Fibroblast of skin of left quadriceps (primary cell): ENCODE results near the gene RPA3.
"Not testable (repeated sequence)": the region's sequence is repeated elsewhere in the genome, so short reads cannot be mapped to it uniquely, and the experiment has no call there.

Source experiments
- DNase-seq, 2 experiments: peaks; one replicate each; pipeline ENCODE4 v3.0.0-alpha.2; 2013; ENCODE audit warnings: low read depth in 2 of 2

The RPA3 gene

DNA sequence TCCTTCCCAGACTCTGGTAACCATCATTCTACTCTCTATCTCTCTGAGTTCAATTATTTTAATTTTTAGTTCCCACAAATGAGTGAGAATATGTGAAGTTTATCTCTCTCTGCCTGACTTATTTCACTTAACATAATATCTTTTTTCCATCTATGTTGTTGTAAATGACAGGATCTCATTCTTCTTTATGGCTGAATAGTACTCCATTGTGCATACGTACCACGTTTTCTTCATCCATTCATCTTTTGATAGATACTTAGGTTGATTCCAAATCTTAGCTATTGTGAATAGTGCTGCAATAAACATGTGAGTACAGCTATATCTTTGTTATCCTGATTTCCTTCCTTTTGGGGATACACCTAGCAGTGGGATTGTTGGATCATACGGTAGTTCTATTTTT is 23.9 kb downstream of the RPA3 start:
- DNase-seq = no peak

DNA sequence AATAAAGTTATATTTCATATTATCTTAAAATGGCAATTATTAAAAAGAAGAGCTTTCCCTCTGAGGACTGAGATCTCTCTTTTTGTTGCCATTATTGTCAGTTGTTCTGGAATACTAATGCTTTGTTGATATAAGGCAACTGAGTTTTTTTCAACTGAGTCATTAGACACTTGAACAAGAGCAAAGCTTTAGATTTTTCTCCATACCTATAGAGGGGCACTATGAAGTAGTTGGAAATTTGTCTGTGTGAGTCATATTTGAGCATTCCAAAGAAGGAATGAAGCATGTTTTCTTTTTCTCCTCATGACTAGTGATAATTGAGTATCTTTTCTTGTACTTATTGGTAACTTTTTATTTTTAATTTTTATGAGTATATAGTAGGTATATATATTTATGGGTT is 24.5 kb downstream of the RPA3 start:
- peak; percentile 76 to 80 for DNase-seq

DNA sequence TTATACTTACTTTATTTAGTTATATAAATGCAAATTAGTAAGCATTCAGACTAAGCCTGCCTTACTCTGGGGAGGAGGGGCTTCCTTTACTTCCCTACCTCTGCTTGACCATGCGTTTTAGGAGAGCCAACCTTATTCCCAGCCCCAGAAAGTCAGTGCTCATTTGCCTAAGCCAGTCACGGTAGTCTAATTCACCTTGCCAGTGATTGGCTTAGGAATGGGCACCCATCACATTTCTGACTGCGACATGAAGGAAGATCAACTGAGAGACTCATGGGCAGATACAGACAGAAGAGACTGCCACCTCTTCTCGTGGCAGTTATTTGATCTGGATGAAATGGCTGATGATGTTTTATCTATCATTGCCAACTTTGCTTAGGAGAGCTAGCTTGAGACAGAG is 29.5 kb downstream of the RPA3 start:
- DNase-seq = no peak

DNA sequence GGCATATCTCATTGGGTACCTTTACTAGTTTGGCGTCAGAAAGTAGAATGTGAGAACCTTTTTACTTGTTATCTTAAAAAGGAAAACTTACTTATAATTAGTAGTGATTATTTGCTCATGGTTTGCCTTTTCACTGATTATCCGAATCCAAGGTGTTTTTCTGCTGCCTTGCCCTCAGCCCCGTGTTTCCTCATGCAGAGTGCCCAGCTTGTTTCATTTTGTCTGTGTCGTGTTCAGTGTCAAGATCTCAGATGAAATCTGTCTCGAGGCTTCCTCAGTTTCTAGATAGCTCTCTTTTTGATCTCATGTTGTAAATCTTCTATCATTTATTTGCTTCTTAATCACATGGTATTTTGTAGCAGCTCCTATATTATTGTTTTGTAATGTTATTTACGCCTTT is 30.1 kb downstream of the RPA3 start:
- no peak for DNase-seq

DNA sequence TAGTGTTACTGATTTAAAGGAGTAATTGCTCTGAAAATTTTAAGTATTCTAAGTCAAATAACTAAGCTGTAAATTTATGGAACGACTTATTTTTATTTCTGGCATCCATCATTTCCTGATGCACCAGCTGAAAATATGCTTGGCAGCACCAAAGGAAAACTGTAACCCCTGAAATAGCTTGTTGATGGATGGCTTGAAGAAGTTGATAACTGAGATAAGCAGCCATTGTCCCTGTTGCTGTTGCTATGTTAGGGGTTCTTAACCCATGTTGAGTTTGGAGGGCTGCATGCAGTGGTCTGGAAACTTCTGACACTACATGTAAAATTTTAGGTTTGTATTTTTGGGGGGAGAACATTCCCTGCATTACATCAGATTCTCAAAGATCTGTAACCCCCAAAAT is 30.6 kb downstream of the RPA3 start:
- no peak for DNase-seq

DNA sequence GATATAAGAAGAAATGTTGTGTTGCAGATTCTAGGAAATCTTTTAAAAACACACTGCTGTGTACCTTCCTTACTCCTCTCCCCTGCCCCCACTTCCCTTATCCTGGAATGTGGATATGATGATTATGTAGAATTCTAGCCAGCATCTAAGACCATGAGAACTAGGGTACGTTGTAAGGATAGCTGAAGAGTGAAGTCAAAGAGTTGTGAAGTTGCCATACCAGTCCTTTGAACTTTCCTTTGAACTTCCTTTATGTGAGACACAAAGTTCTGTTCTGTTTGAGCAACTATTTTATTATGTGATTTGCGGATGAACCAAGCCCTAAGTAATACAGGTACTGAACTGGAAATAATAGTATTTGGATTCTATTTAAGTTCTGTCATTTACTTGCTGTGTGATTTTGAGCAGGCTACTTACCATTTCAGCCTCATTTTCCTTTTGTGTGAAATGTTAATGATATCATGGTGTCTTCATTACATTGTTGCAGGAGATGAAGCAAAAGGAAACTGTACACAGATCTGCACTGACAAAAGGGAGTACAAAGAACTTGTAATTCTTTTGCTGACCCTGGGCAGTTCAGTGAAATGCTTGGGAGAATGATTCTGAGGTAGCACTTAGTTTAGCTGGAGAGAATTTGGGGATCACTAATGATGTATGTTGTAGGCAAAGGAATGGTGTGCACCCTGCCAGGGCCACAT is 31.4 kb downstream of the RPA3 start:
- DNase-seq = no peak

DNA sequence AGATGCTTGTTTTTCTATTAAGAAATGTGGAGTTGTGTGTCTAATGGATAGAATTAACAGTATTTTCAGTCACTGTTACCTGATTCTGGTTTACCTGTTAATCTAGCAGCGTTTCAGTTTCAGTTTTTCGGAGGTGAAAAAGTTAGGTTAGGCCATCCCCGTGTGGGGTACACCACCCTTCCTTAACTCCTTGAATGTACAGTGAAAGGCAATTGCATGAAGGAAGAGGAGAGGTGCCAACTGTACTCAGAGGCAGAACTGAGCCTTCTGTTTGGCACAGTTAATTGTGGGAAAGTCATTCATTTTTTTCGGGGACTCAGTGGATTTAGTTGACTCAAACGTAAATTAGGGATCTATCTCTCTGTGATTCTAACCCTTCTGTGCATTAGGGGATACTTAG is 35.5 kb downstream of the RPA3 start:
- DNase-seq = no peak

DNA sequence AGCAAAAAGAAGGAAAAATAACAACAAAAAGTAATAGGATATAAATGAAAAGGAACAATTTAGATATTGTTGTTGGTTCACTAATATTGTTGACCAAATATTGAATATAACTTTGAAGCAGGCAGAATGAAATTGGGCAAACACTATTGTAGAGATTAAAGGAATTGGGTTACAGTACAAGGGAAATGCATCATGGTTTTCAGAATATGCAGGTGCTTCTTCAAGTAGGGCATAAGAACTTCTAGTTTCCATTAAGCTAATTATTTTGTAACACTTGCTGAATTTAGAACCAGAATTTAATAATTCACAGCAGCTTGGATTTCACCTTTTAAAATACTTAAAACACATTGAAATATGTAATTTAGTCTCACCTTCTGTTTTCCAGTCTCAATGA is 36.5 kb downstream of the RPA3 start:
- DNase-seq = no peak

DNA sequence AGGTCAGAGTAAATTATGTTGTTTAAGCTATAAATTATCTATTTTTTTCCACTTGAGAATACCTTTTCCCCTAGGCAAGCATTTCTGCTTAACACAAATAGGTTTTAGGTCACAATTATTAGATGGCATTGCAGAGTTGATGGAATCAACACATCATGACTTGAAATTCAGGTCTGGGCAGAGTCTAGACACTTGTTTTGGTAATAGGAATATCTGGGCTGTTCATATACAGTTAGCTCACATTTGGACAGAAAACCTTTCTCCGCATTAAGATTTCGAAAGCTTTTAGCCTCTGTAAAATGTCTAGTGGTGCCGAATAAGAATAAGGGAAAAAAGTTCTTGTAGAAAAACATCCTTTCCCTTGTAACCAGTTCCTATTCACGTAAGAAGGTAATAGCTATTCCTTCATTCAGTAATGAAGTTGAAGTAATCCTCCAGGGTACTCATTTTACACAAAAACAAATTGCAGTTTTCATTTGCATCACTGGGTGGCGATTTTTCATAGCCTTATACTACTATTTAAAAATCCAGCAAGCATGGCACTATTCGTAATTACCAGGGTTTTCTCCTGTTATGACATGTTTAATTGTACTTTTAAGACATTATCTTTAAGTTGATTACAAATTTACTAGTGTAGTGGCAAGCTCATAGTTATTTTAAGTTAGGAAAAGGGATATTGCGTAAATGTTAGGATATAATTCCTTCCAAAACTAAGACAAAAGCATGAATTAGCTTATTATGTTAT is 37.0 kb downstream of the RPA3 start:
- peak; percentile 29 to 49 for DNase-seq

DNA sequence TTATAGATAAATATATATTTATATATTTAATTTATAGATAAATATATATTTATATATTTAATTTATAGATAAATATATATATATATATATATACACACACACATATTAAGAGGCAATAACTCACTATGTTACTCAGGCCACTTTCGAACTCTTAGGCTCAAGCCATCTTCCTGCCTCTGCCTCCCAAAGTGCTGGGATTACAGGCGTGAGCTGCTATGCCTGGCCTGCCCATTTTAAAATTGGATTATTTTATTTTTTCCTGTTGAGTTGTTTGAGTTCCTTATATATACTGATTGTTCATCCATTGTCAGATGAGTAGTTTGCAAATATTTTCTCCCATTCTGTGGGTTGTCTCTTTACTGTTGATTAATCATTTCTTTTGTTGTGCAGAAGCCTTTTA is 38.8 kb downstream of the RPA3 start:
- DNase-seq = not testable (repeated sequence)

DNA sequence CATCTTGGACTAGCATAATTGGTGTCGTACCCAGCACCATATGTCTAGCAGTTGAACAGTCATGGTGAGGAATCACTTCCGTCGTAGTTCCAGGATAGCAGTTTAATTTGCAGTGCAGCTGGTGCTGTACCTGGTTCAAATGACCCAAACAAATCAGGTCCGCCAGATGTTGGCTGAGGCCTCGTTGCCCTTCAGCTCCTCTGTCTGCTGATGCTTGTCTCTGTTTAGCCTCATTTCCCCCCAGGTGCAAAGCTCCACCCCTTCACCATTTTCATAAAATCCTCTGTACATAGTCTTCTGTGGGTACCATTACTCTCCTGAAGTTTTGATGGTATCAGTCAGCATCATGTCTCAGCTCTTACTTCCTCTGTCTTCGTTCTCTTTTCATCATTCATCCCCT is 42.7 kb downstream of the RPA3 start:
- no peak for DNase-seq

DNA sequence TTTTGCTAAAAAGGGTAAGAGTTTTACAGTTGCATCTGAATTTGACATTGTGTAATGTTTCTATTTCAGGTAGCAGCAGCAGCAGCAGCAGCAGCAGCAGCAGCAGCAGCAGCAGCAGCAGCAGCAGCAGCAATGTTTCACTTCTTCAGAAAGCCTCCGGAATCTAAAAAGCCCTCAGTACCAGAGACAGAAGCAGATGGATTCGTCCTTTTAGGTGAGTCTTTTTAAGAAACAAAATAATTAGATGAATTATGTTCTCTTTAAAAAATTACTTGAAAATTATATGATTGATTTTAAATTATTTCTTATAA is 45.2 kb downstream of the RPA3 start:
- DNase-seq = no peak

DNA sequence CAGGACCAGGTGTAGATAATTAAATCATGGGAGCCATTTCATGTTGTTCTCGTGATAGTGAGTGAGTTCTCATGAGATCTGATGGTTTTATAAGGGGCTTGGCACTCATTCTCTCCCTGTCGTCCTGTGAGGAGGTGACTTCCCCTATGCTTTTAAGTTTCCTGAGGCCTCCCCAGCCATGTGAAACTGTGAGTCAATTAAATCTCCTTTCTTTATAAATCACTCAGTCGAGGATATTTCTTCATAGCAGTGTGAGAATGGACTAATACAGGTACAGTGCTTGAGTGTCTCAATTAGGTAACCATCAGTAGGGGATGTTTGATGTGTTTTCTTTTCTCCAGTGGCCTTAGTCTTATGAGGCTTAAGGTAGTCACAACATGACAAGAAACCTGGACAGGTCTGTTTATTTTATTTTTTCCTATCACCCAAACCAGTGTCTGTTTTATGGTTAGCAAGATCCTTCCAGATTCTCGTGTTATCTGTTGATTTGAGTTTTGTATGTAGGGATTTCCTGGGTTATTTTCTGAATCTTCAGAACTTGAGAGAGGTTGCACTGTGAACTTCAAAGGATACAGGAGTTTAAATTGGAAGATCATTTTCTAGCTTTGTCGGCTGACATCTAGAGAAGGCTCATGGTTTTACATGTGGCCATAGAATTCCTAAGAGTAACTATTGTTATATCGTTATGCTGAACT is 45.7 kb downstream of the RPA3 start:
- no peak for DNase-seq

DNA sequence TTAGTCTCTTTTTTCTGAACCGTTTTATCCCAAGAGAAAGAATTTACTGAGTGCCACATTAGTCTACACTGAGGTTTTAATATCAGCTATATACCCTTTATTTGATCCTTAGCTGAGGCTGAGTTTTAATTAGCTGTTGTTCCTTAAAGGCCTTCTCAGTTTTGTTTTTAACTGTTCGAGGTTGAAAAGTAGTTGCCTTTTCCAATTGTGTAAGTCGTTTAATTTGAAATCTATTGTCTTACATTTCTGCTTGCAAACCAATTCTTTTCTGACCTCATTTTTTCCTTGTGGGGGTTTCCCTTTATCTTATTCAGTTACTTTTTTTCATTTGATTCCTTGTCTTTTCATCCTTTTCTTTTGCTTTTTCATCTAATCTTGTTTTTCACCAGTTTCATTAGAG is 47.0 kb downstream of the RPA3 start:
- DNase-seq = no peak

DNA sequence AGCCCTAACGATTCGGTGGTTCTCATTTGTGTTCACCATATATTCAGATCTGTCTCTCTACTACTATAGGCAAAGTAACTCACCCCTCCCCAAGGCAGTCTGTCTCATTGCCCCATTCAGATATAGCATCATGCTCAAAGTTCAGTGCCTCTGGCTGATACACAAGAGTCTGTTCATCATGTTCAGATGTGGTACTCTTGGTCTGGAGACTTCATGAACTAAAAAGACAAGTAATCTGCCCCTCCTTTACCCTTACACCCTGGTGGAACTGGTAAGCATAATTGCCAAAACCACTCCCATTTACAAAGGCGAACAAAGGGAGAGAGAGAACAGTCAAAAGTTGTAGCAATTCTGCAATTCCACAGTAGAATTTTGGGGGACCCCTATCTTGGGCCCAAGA is 47.9 kb downstream of the RPA3 start:
- DNase-seq = no peak

DNA sequence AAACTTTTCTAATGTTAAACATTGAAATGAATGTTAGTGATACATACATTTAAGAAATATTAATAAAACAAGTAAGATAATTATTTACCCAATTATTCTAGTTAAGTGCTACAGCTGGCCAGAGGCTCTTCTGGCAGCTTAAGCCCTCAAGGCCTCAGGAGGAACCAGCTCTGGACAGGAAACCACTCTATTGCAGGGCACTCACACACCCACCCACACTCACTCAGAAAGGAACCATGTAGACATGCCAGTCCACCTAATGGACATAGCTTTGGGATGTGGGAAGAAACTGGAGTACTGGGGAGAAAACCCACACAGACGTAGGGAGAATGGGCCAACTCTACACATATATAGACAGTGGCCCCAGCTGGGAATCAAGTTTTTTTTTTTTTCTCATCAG is 49.7 kb downstream of the RPA3 start:
- no peak for DNase-seq

DNA sequence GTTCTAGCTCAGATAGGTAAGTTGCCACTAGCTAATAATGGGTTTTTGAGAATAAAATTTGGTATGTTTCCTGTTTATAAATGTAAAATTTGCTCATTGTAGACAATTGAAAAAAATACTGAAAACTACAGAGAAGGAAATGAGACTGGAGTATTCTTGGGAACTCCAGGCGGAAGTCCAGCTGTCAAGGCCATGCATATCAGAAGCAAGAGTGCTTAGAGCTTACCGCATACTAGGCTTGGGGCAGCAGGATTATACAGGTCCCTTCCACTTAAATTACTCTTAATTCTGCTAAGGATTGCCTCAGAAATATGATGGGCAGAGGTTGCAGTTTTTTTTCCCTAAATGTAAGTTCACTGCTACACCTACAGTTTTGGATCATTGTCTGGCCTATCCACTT is 51.2 kb downstream of the RPA3 start:
- no peak for DNase-seq

DNA sequence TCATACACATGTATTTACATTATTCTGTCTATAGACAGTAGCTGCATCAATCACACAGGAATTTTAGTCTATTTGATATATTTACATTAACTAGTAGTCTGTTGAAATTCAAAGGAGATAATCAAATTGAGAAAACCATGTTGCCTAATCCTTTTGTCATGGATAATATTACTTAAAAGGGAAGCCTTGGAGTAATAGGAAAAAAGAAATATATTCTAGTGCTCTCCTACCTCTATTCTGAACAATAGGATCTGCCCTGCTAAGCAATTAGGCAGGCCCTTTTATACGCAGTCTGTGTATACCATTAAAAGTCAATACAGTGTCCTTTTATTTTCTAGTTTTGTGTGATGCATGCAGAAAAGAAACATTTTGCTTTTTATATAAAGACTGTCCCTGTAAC is 53.4 kb downstream of the RPA3 start:
- DNase-seq = no peak

DNA sequence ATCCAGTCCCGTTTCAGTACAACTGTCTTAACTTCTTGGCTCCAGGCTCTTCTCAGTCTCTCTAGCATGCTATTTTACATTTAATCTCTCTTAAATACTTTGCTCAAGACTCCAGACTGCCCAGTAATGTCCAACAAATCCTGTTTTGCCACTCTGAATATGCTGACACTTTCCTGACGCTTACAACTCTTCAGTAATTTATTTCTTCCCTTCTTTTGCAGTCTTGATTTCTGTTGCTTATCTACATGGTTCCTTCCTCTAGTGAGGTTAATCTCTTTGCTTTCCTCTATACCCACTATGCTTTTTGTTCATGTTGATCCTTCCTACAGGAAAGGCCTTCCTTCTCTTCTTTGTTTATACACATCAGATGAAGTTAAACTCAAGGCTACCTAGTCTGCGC is 54.1 kb downstream of the RPA3 start:
- no peak for DNase-seq

DNA sequence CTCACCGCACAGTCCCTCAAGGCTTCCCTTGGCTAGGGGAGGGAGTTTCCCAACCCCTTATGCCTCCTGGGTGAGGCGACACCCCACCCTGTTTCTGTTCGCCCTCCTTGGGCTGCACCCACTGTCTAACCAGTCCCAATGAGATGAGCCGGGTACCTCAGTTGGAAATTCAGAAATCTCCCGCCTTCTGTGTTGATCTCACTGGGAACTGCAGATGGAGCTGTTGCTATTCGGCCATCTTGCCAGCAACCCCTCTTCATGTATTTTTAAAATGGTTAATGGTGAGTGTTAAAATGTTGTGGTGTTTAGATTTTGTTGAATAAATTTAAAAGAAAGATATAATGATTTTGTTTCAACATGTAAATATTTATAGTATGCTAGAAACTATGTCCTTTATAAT is 55.9 kb downstream of the RPA3 start:
- no peak for DNase-seq

DNA sequence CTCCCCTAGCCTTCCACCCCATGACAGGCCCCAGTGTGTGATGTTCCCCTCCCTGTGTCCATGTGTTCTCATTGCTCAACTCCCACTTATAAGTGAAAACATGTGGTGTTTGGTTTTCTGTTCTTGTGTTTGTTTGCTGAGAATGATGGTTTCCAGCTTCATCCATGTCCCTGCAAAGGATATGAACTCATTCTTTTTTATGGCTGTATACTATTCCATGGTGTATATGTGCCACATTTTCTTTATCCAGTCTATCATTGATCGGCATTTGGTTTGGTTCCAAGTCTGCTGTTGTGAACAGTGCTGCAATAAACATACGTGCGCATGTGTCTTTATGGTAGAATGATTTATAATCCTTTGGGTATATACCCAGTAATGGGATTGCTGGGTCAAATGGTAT is 61.9 kb downstream of the RPA3 start:
- not testable (repeated sequence) for DNase-seq

DNA sequence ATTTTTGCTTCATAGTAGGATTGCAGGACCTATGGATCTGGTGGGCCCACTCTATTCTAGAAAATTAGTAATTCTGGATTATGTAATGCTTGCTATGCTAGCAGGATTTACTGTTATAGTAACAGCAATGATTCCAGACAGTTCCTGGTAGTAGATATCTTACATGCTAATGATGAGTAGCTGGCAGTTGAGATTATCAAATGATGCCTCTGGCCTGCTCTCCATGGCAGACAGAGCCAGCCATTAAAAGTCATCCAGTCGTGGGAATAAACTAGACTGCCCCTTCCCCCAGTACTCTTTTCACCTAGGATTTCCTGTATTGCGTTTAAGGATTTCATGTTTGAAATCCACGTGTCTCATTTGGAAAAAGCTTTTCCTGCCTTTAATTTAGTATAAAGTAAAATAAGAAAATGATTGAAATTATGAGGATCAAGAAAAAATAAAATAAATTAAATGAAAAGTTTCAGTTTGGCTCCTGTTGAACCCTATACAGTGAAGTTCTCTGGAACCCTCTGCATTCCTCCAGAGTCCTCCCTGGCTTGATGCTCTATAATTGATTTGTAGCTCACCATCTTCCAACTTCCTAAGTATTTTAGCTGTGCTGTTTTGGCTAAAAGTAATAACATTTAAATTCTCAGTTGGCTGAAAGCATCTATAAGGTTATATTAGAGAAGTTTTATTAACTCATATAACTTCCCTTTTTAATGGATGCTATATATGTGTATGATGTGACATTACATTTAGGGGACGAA is 63.3 kb downstream of the RPA3 start:
- no peak for DNase-seq
